KMS-11 (cell line): ENCODE measurements around the gene PRMT9.

Source experiments
- H2AFZ ChIP-seq: fragments of 200-600 bp; sonication (generic); 2 replicates; pipeline ENCODE4 v1.6.1; 2016; ENCODE audit warnings: antibody characterized with exemption, mixed run types, low read depth
- H3K27ac ChIP-seq: fragments of 200-600 bp; sonication (generic); 2 replicates; pipeline ENCODE4 v1.6.1; 2016; ENCODE audit warnings: mild to moderate bottlenecking, mixed run types
- H3K27me3 ChIP-seq: fragments of 200-600 bp; sonication (generic); 2 replicates; pipeline ENCODE4 v1.6.1; 2017; ENCODE audit warnings: mild to moderate bottlenecking, low read depth, mixed run types, moderate library complexity; ENCODE audit not compliant: insufficient read depth
- H3K36me3 ChIP-seq: fragments of 200-600 bp; sonication (generic); 2 replicates; pipeline ENCODE4 v1.6.1; 2017; ENCODE audit warnings: mild to moderate bottlenecking, mixed run types; ENCODE audit not compliant: insufficient read depth
- H3K4me1 ChIP-seq: fragments of 200-600 bp; sonication (generic); 2 replicates; pipeline ENCODE4 v1.6.1; 2016; ENCODE audit warnings: mild to moderate bottlenecking, low read depth, mixed run types; ENCODE audit not compliant: poor library complexity, severe bottlenecking
- H3K4me2 ChIP-seq: fragments of 200-600 bp; sonication (generic); 2 replicates; pipeline ENCODE4 v1.7.0; 2016; ENCODE audit warnings: mild to moderate bottlenecking, mixed run types
- H3K4me3 ChIP-seq: fragments of 200-600 bp; sonication (generic); IDR thresholded peaks from 2 replicates; pipeline ENCODE4 v1.6.1; 2017; ENCODE audit warnings: low read depth, low read length, mixed read lengths; ENCODE audit not compliant: insufficient read depth
- H3K79me2 ChIP-seq: fragments of 200-600 bp; sonication (generic); 2 replicates; pipeline ENCODE4 v1.6.1; 2016; ENCODE audit warnings: low read depth, mixed run types; ENCODE audit not compliant: insufficient read depth
- H3K9ac ChIP-seq: fragments of 200-600 bp; sonication (generic); 2 replicates; pipeline ENCODE4 v1.6.1; 2016; ENCODE audit warnings: mild to moderate bottlenecking, mixed run types
- H4K20me1 ChIP-seq: fragments of 200-600 bp; sonication (generic); 2 replicates; pipeline ENCODE4 v1.6.1; 2016; ENCODE audit warnings: mild to moderate bottlenecking, mixed run types; ENCODE audit not compliant: insufficient read depth
- CTCF ChIP-seq: fragments of 200-600 bp; sonication (generic); conservative IDR thresholded peaks from 2 replicates; pipeline ENCODE4 v1.6.1; 2017; ENCODE audit warnings: low read depth, mild to moderate bottlenecking, antibody characterized with exemption, low read length, moderate library complexity, mixed read lengths

PRMT9 gene

GRCh38 chr4:147638942-147639341 is 45.0 kb downstream of the PRMT9 start:
- H2AFZ ChIP-seq = no peak overlapping the region
- no peaks in the 10 kb centered on the region for H4K20me1 ChIP-seq
- no peak overlapping the region for H3K9ac ChIP-seq
- no peak for TF ChIP-seq CTCF
- no peaks in the 10 kb centered on the region; the same call in 1 of the 2 replicates for H3K36me3 ChIP-seq
- no peak overlapping the region for H3K27ac ChIP-seq
- H3K4me1 ChIP-seq = peaks cover 4% of the 10 kb centered on the region
- H3K79me2 ChIP-seq = no peaks in the 10 kb centered on the region
- H3K4me2 ChIP-seq = no peak overlapping the region
- no peak overlapping the region for H3K4me3 ChIP-seq
- no peaks in the 10 kb centered on the region for H3K27me3 ChIP-seq

- no peaks in the 10 kb centered on the region for H4K20me1 ChIP-seq
- no peaks in the 10 kb centered on the region for H3K79me2 ChIP-seq
- H3K36me3 ChIP-seq = no peaks in the 10 kb centered on the region; the same call in 1 of the 2 replicates
- H2AFZ ChIP-seq = no peak overlapping the region
- H3K4me1 ChIP-seq = peaks cover 4% of the 10 kb centered on the region
- no peaks in the 10 kb centered on the region for H3K27me3 ChIP-seq
- H3K4me2 ChIP-seq = no peak overlapping the region
- H3K9ac ChIP-seq = no peak overlapping the region
- no peak overlapping the region for H3K4me3 ChIP-seq
- no peak for TF ChIP-seq CTCF
- no peak overlapping the region for H3K27ac ChIP-seq
Measured at GRCh38 chr4:147638365-147638764, 45.6 kb downstream of the PRMT9 start.

- Histone ChIP-seq H3K4me2 (no peak overlapping the region), H3K27ac (no peak overlapping the region), H3K79me2 (no peaks in the 10 kb centered on the region), H3K36me3 (no peaks in the 10 kb centered on the region; the same call in 1 of the 2 replicates), H3K27me3 (no peaks in the 10 kb centered on the region), H4K20me1 (no peaks in the 10 kb centered on the region), H2AFZ (no peak overlapping the region), H3K9ac (no peak overlapping the region), H3K4me3 (no peak overlapping the region), H3K4me1 (peaks cover 4% of the 10 kb centered on the region)
- TF ChIP-seq CTCF = no peak
Measured at GRCh38 chr4:147635348-147635747, 48.6 kb downstream of the PRMT9 start.

- no peak overlapping the region for H2AFZ ChIP-seq
- no peaks in the 10 kb centered on the region for H3K79me2 ChIP-seq
- H4K20me1 ChIP-seq = no peaks in the 10 kb centered on the region
- H3K4me3 ChIP-seq = no peak overlapping the region
- TF ChIP-seq CTCF = no peak
- no peak overlapping the region for H3K9ac ChIP-seq
- H3K27me3 ChIP-seq = no peaks in the 10 kb centered on the region
- no peaks in the 10 kb centered on the region for H3K4me1 ChIP-seq
- H3K4me2 ChIP-seq = no peak overlapping the region
- H3K27ac ChIP-seq = no peak overlapping the region
- H3K36me3 ChIP-seq = no peaks in the 10 kb centered on the region; the same call in 1 of the 2 replicates
Measured at GRCh38 chr4:147633643-147634042, 50.3 kb downstream of the PRMT9 start.
